Measurements from ENCODE around the gene TSPAN18.

GRCh38 chr11:44701276-44701675 lies 25.5 kb upstream of the TSPAN18 start:
- no peak for TF ChIP-seq CTCF (IDR thresholded peaks at IDR 0.05)
- TF ChIP-seq EP300 (IDR thresholded peaks at IDR 0.05) = no peak
- no peak for TF ChIP-seq POLR2A (IDR thresholded peaks at IDR 0.05)
- TF ChIP-seq POLR2AphosphoS5 (IDR thresholded peaks at IDR 0.05) = no peak

All from gastroesophageal sphincter (tissue), 3 donors.